ENCODE measurements around the gene TTC34.
"Not testable (repeated sequence)": the region's sequence is repeated elsewhere in the genome, so short reads cannot be mapped to it uniquely, and the experiment has no call there.

GRCh38 chr1:2671656-2672055 is 129.8 kb downstream of the TTC34 start:
- not testable (repeated sequence) for TF ChIP-seq CTBP1 (IDR thresholded peaks at IDR 0.05; ENCODE audit: borderline replicate concordance); TARDBP (IDR thresholded peaks at IDR 0.05); ARNT (IDR thresholded peaks at IDR 0.05); FOXM1 (IDR thresholded peaks at IDR 0.05; ENCODE audit: borderline replicate concordance); HDGF (IDR thresholded peaks at IDR 0.05; ENCODE audit: borderline replicate concordance); BHLHE40 (IDR thresholded peaks at IDR 0.05; ENCODE audit: borderline replicate concordance); L3MBTL2 (conservative IDR thresholded peaks at IDR 0.05); ELF4 (IDR thresholded peaks at IDR 0.05); FOXK2 (IDR thresholded peaks at IDR 0.05); NFRKB (IDR thresholded peaks at IDR 0.05); SP1 (IDR thresholded peaks at IDR 0.05)

Data from HEK293T (cell line).